ENCODE results near the gene BMAL2.
A peak's percentile ranks its signal among the peaks of the same experiment; 100 is the strongest.

Gene BMAL2

GRCh38 chr12:27359578-27360340, 27.1 kb downstream of the BMAL2 start:
- DNase-seq, result no peak

- DNase-seq, result no peak
Measured at GRCh38 chr12:27361372-27361771, 28.7 kb downstream of the BMAL2 start.

GRCh38 chr12:27366621-27367020, 34.0 kb downstream of the BMAL2 start:
- DNase-seq, result no peak

GRCh38 chr12:27367078-27367477, 34.4 kb downstream of the BMAL2 start:
- no peak for DNase-seq

GRCh38 chr12:27382171-27382795, 49.6 kb downstream of the BMAL2 start:
- DNase-seq, result peak; percentile 30

All from right kidney (tissue), 1 donor.